ENCODE measurements around the gene TSPAN14. TPM values are rescaled to one million over a fixed set of nuclear protein-coding genes. Genes with fewer than 3 reads are reported as not detected.
A peak's percentile ranks its signal among the peaks of the same experiment; 100 is the strongest.

Gene TSPAN14
- total and polyA plus RNA-seq, 2 of the 13 experiments (the other 11 are each of a cell fraction or from before 2014, with no cell fraction given) = 24.1 to 80.6 TPM

DNA sequence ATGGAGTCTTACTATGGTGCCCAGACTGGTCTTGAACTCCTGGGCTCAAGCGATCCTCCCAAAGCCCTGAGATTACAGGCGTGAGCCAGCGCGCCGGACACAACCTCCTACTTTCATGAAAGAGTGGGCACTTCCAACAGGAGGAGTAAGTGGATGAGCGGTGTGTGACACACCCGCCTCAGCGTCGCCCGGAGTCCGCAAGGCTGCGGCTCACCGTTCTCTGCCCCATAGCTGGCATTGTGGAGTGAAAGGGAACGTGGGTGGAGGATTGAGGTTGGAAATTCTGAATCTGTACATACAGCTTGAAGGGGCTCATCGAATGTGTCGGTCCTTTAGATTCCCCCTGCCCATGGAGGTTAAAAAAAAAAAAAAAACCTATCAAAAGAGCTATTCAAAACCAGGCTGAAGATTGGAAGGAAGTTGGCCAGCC, 46.3 kb upstream of the TSPAN14 start (continued):
- TF ChIP-seq PATZ1 (CRISPR knock-in tag; IDR thresholded peaks at IDR 0.05) = no peak
- no peak for TF ChIP-seq ZNF318 (CRISPR knock-in tag; IDR thresholded peaks at IDR 0.05)
- TF ChIP-seq ZNF556 (CRISPR knock-in tag; IDR thresholded peaks at IDR 0.05; ENCODE audit: borderline replicate concordance) = peak; percentile 50; the same call in 1 of the 2 replicates
- no peak for TF ChIP-seq ZNF570 (CRISPR knock-in tag; IDR thresholded peaks at IDR 0.05; ENCODE audit: borderline replicate concordance)
- peak; percentile 9 for TF ChIP-seq ZNF781 (CRISPR knock-in tag; IDR thresholded peaks at IDR 0.05; ENCODE audit: borderline replicate concordance, not compliant biosample characterization)
- TF ChIP-seq, protein P1, sequence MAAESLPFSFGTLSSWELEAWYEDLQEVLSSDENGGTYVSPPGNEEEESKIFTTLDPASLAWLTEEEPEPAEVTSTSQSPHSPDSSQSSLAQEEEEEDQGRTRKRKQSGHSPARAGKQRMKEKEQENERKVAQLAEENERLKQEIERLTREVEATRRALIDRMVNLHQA (CRISPR knock-in tag; IDR thresholded peaks at IDR 0.05) = no peak
- TF ChIP-seq ZNF3 (CRISPR knock-in tag; IDR thresholded peaks at IDR 0.05) = 0 out of 2 replicates have a peak, but pooled peaks have one; percentile 13
- TF ChIP-seq MIER3 (CRISPR knock-in tag; IDR thresholded peaks at IDR 0.05; ENCODE audit: borderline replicate concordance) = no peak; the same call in 1 of the 2 replicates
- no peak for TF ChIP-seq ZNF326 (CRISPR knock-in tag; IDR thresholded peaks at IDR 0.05; ENCODE audit: borderline replicate concordance)
- no peak for TF ChIP-seq CAMTA2 (CRISPR knock-in tag; IDR thresholded peaks at IDR 0.05; ENCODE audit: borderline replicate concordance)
- 0 out of 2 replicates have a peak, but pooled peaks have one; percentile 30 for TF ChIP-seq DPF2 (CRISPR knock-in tag; IDR thresholded peaks at IDR 0.05; ENCODE audit: borderline replicate concordance, low read depth)
- no peak for TF ChIP-seq EED (CRISPR knock-in tag; IDR thresholded peaks at IDR 0.05)
- 0 out of 2 replicates have a peak, but pooled peaks have one; percentile 60 for TF ChIP-seq ZNF343 (CRISPR knock-in tag; IDR thresholded peaks at IDR 0.05)
- TF ChIP-seq GLI4 (CRISPR knock-in tag; IDR thresholded peaks at IDR 0.05; ENCODE audit: borderline replicate concordance) = no peak
- no peak for TF ChIP-seq NR2F1 (CRISPR knock-in tag; IDR thresholded peaks at IDR 0.05)
- no peak for TF ChIP-seq FOXM1 (CRISPR knock-in tag; IDR thresholded peaks at IDR 0.05)
- TF ChIP-seq NAIF1 (CRISPR knock-in tag; IDR thresholded peaks at IDR 0.05; ENCODE audit: borderline replicate concordance) = peak; percentile 44; the same call in 1 of the 2 replicates
- no peak for TF ChIP-seq HMGA1 (CRISPR knock-in tag; conservative IDR thresholded peaks at IDR 0.05)
